ENCODE data around the gene AMDHD2. TPM values are rescaled to one million over a fixed set of nuclear protein-coding genes. Genes with fewer than 3 reads are reported as not detected.
"Not testable (repeated sequence)": the region's sequence is repeated elsewhere in the genome, so short reads cannot be mapped to it uniquely, and the experiment has no call there.

AMDHD2 gene
- total RNA-seq, 1 donor from 2014 or later: 30.0 TPM

DNA sequence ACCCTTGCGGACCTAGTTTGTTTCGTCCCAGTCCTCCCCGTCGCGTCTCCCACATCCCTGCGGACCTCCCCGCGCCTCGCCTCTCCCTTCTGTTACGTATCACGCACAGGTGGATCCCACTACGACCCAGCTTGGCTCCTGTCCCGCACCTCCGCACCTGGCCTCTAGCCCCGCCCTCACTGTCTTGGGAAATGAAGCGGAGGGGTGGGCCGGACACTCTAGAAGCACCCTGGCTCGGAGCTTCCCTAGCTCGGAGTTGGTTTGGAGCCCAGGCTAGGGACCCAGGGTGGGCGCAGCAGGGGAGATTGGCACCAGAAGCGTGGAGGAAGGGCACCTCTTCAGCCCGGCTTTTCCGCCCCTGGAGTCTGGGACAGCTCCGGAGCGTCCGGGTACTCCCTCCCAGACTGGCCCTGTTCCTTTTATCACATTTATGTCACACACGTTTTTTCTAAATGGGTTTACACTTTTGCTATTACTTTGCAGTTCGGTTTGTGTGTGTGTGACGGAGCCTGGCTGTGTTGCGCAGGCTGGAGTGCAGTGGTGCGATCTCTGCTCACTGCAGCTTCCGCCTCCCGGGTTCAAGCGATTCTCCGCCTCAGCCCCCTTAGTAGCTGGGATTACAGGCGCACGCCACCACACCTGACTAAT, 12.4 kb downstream of the AMDHD2 start:
- DNase-seq (ENCODE audit: low read depth in 2 of 2): peak in 1 of 2 donors; percentile 44

DNA sequence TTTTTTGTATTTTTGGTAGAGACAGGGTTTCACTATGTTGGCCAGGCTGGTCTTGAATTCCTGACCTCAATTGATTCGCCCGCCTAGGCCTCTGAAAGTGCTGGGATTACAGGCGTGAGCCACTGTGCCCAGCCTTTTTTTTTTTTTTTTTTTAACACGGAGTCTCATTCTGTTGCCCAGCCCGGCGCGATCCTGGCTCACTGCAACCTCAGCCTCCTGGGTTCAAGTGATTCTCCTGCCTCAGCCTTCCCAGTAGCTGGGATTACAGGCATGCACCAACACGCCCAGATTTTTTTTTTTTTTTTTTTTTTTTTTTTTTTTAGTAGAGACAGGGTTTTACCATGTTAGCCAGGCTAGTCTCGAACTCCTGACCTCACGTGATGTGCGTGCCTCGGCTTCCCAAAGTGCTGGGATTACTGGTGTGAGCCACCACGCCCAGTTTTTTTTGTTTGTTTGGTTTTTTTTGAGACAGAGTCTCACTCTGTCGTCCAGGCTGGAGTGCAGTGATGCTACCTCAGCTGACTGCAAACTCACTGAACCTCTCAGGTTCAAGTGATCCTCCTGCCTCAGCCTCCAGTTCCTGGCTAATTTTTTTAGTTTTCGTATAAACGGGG, 13.1 kb downstream of the AMDHD2 start:
- DNase-seq (ENCODE audit: low read depth in 2 of 2): not testable (repeated sequence)

DNA sequence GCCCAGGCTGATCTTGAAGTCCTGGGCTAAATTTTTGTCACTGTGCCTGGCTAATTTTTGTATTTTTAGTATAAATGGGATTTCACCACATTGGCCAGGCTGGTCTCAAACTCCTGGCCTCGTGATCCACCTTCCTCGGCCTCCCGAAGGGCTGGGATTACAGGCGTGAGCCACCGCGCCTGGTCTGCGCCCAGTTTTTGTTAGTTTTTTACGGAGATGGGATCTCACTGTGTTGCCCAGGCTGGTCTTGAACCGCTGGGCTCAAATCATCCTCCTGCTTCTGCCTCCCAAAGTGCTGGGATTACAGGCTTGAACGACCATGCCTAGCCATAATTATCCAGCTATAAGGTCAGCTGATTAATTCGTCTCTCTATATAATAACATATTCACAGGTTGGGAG, 13.7 kb downstream of the AMDHD2 start:
- no peak for DNase-seq (ENCODE audit: low read depth in 2 of 2)

DNA sequence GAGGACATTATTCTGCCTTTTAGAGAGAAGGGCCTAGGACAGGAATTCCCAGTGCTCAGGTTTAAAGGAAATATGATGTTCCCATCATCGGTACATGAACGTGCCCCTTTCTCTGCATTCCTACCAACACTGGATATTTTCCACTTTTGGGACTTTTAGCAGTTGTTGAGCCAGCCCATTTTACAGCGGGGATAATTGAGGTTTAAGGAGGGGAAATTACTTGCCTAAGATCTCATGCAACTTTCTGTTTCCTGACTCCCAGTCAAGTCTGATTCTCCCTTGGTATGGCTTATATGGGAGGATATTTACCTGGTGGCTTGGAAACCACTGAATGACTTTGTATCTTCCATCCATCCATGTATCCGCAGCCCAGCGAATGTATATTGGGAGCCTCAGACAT, 14.2 kb downstream of the AMDHD2 start:
- not testable (repeated sequence) for DNase-seq (ENCODE audit: low read depth in 2 of 2)

DNA sequence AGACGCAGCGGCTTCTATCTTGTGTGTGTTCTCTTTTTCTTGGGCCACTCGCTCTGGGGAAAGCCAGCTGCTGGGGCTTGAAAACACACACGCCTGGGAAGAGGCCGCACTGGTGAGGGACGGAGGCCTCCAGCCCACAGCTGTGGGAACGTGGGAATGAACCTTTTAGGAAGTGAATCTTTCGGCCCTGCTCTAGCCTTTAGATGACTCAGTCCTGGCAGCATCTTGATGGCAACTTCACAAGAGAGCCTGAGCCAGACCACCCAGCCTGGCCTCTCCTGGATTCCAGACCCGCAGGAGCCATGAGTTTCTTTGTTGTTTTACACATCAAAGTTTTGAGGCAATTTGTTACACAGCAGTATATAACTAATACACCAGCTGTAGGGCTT, 15.4 kb downstream of the AMDHD2 start:
- no peak for DNase-seq (ENCODE audit: low read depth in 2 of 2)

DNA sequence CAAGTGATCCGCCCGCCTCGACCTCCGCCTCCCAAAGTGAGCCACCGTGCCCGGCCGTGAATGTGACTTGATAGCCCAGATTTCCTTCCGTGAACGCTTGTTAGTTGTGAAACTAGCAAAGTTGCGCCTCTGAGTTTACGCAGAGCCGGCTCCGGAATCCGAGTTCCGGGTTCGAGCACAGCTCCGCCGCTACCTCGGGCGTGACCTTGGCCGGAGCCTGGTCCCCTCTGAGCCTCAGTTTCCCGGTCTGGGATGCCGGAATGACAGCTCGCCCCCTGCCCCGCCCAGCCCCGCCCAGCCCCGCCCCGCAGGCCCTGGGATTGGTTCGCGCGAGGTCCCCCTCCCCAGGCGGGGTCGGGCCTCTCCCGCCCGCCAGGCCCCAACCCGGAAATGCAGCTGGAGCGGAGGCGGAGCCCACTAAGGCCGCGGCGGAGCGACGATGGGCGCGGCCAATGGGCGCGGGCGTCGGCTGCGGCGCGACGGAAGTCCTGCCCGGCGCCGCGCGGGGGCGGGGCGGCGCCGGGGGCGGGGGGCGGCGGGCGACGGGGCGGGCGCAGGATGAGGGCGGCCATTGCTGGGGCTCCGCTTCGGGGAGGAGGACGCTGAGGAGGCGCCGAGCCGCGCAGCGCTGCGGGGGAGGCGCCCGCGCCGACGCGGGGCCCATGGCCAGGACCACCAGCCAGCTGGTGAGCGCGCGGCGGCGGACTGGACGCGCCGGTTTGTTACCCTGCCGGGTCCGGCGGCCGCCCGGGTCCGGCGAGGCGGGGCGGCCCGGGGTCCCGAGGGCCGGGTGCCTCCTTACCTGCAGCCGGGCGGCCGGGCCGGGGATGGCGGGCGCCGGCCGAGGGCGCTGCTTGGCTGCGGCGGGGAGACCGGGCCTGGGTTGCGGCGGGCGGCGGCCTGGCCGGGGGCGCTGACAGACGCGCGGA, 17.5 kb downstream of the AMDHD2 start, which contains the start of gene PDPK1:
PDPK1 (plus strand) TSS at position 571 of the 929 bp plus-strand sequence; CDS start at position 663, 92 bp downstream.
- DNase-seq (ENCODE audit: low read depth in 2 of 2): peak; percentile 82 to 96

DNA sequence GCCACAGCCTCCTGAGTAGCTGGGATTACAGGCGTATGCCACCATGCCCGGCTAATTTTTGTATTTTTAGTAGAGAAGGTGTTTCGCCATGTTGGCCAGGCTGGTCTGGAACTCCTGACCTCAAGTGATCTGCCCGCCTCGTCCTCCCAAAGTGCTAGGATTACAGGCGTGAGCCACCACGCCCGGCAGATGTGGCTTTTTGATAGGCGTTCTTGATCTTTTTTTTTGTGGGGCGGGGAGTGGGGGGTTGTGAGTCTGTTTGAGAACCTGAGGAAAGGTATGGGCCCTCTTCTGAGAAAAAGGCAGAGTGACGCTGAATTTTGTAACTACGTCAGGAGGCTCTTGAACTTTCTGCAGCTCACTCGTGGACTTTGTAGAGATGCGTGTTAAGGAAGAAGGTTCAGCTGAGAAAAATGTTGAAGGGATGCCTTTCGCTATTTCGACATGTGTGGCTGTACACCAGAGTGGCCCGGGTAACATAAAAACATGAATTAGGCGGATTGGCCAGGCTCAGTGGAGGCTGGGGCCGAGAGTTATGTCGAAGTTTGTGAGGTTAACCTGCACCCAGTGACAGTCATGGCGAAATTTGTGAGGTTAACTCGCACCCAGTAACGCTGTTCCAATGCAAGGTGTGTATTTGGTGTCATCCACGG, 19.1 kb downstream of the AMDHD2 start:
- not testable (repeated sequence) for DNase-seq (ENCODE audit: low read depth in 2 of 2)

DNA sequence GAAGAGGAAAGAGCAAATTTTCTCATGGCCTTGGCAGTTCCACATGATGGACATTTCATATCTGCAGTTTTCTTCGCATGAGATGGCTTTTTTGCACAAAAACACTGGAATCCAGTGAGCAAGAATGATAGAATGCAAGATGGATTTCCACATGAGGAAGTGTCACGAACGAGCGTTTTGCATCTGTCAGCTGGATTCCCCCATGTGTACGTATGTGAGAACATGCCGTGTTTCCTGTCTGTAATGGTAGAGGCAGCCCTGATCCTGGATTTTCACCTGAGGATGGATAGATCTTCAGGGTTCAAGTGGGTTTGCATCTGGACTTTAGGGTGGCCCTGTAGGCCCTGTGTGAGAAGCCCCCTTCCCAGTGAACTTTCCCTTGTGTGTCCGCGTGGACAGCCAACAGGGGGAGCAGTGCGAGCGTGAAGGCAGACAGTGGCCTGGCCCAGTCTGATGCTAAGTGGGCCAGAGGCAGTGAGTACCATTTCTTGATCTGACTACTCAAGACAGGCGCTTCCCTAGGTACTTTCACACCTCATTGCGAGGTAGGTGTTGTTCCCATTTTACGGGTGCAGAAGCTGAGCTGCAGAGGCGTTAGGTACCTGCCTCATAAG, 19.8 kb downstream of the AMDHD2 start:
- DNase-seq (ENCODE audit: low read depth in 2 of 2): peak in 1 of 2 donors; percentile 36

DNA sequence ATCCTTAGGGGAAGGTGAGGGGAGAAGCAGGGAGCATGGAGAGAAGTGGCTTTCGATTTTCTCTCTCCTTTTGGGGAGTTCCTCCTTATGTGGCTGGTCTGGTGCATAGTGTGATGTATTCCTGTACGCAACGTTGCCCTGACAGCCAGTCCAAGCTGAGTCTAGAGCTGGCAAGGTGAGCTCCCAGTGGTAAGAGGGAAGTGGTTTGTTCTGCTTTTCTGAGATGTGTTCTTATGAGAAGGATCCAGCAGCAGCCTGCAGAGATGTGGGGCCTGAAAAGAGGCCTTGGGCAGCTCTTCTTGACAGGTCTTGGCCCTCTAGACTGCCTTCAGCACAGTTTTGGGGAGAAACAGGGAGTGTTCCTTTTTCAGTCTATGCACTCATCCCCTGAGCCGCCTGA, 20.7 kb downstream of the AMDHD2 start:
- not testable (repeated sequence) for DNase-seq (ENCODE audit: low read depth in 2 of 2)

DNA sequence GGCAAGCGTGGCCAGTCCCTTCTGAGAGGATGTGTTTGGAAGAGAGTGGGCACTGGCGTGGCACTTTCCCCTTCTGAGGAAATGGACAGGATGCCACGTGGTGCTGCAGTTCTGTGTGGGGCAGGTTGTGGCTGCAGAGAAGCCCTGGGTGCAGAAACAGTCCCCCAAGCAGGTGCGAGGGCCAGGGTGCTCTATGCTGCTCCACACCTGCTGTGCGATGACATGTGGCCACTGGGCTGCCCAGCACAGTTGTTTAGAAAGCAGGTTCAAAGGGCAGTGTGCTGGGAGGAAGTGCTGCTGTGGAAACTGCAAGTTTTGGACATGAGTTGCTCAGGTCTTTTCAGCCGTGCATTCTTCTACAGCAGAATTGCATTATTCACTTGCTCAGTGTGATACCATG, 21.2 kb downstream of the AMDHD2 start:
- peak in 1 of 2 donors; percentile 26 for DNase-seq (ENCODE audit: low read depth in 2 of 2)

DNA sequence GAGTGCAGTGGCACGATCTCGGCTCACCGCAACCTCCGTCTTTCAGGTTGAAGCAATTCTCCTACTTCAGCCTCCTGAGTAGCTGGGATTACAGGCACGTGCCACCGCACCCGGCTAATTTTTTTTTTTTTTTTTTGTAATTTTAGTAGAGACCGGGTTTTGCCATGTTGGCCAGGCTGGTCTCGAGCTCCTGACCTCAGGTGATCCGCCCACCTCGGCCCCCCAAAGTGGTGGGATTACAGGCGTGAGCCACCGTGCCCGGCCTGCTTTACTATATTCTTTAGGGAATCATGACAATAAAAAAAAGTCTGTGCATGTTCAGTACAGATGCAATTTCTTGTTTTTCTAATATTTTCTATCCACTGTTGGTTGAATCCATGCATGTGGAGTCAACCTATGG, 23.6 kb downstream of the AMDHD2 start:
- not testable (repeated sequence) for DNase-seq (ENCODE audit: low read depth in 2 of 2)

DNA sequence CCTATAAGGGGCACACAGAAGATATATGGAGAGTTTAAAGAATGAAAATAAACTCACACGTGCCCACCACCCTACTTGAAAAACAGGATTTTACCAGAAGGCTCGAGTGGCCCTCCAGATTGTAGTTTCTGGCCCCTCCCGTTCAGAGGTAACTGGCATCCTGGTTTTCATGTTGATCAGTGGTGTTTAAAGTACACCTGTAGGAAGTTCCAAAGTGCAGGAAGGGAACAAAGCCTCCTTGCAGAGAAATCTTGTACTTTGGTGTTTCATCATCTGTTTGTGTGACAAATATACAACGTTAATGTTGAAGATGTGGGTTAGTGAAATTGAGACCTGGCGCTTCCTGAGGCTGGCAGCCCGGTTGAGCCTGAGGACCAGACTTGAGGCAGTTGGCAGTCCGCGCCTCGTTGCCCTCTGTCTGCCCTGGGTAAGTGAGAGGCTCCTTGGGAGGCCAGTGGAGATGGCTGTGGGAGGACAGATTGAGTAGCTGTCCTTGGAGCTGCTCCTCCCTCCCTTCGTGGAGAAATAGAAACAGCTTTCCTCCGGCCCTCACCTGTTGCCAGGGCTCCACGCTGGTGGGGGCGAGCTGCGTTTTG, 30.2 kb downstream of the AMDHD2 start:
- DNase-seq (ENCODE audit: low read depth in 2 of 2): not testable (repeated sequence)

DNA sequence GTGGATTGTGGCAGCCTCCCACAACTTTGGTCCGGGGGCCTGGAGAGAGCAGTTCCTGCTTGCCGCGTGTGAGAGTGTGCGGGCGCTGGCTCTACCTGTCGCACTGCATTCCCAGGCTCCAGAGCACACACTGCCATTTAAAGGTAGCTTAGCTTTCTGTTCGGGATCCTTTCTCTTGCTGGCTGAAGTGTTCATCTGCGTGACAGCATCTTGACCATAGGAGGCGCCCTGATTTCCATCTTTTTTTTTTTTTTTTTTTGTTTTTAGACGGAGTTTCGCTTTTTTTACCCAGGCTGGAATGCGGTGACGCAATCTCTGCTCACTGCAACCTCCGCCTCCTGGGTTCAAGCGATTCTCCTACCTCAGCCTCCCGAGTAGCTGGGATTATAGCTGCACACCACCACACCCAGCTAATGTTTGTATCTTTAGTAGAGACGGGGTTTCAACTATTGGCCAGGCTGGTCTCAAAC, 31.3 kb downstream of the AMDHD2 start:
- not testable (repeated sequence) for DNase-seq (ENCODE audit: low read depth in 2 of 2)

DNA sequence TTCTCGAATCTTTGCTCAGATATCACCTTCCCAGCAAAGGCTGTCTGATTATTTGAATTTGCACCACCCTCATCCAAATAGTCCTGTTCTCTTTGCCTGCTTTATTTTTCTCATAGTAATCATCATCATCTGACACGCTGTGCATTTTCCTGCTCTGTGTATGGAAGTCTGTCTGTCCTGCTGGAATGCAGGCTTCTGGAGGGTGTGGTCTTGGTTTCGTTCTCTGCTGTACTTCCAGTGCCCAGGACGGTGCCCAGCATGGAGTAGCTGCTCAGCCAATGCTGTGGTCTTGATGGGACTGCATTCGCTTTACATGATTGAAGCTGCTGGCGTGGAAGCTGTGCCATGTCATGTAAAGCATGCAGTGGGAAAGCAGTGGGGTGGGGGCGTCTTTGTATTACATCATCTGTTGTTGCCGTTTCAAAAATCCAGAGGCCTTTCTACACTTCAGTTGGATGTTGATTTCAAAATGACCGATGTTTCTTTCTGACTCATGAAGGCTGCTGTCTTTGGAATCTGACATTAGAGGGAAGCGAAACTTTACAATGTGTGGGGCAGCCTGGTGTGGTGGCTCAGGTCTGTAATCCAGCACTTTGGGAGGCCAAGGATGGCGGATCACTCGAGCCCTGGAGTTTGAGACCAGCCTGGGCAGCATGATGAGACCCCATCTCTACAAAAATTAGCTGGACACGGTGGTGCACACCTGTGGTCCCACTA, 34.7 kb downstream of the AMDHD2 start:
- not testable (repeated sequence) for DNase-seq (ENCODE audit: low read depth in 2 of 2)

DNA sequence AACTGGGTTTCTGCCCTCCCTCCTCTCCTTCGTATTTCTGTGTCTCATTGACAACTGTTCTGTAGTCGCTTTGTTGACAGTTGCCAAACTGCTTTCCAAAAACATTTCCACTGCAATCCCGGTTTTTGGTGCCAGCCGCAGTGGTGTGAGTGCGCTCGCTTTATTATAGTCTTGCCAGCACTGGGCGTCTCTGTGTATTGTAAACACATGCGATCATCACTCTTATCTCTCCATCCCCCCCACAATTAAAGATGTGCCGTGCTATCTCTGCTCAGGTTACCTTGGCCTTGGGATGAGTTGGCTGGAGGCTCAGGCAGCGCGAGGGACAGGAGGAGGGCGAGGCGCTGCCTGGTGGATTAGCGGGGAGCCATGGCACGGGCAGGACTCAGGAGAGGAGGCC, 37.0 kb downstream of the AMDHD2 start:
- not testable (repeated sequence) for DNase-seq (ENCODE audit: low read depth in 2 of 2)

DNA sequence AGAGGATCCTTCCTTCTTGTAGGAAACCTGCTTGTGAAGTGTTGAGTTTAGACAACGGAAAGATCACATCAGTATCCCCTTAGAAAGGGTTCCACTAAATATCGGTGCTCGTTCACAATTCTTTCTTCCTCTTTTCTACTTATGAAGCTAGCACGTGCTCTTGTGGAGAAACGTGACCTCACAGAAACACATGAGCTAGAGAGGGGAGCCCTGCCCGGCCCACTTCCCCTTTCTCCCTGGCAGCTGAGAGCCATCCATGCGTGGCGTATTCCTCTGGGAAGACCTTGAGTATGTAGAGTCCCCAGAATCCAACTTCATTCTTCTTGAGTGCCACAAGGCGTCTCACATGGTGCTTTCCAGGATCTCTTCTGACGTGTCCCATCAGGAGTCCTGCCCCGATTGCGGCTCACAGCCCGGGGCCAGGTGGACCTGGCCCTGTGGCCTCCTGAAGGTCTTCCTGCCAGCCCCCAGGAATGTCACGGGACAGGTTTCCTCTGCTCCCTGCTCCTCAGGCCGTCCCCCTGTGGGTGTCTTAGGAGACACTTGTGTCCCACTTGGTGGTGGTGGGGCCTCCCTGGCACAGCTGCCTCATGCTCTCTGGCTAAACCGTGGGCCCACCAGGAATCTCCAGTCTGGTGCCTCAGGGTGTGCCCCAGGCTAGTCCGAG, 40.1 kb downstream of the AMDHD2 start:
- not testable (repeated sequence) for DNase-seq (ENCODE audit: low read depth in 2 of 2)

DNA sequence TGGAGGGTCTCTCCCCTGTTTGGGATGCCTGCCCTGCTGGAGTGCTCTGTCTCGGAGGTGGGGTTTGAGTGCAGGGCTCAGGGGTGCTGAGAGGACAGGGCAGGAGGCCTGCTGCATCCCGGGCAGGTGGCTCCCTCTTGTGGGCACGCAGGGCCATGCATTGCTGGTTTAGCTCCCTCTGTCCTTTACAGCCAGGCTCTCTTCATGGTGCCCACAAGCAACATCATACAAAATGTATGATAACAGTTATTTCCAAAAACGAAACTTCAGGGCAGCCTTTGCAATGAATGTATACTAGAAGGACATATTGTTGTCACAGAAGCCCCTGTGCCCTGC, 40.6 kb downstream of the AMDHD2 start:
- not testable (repeated sequence) for DNase-seq (ENCODE audit: low read depth in 2 of 2)

DNA sequence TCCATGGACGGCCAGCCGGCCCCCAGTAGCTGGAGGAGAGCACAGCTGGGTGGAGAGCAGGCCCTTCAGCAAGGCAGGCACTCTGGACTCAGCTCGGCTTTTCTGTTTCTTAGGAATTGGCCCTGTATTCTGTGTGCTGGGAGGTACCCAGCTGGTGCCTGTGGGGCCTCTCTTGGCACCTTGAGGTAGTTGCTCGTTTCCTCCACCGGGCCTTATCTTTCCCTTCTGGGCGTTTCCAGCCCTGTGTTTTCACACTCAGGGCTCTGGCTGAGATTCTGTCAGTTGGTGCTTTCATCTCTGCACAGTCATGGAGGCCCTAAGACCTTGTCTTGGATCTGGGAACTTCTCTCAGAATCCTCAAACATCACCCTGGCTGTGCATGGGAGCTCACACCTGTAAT, 47.3 kb downstream of the AMDHD2 start:
- not testable (repeated sequence) for DNase-seq (ENCODE audit: low read depth in 2 of 2)

DNA sequence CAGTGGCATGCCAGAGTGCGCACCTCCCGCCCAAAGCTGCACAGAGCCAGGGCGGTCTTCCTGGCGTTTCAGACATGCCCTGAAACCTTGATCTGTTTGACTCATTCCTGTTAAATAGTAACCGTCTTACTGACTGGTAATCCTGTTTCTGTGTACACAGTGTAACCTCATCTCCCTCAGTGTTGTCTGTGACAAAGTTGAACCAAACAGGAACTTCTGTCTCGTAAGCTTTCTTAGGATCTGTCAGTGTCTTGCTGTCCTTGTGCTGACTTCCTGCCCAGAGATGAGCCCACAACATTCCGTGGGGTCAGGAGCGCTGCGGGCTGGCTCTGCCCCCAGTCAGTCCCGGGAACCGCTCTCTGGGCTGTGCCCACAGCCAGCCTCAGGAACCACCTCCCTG, 48.4 kb downstream of the AMDHD2 start:
- not testable (repeated sequence) for DNase-seq (ENCODE audit: low read depth in 2 of 2)
